PFSK-1 (cell line): ENCODE measurements around the gene HHIPL1.

Experiments
- FOXP2 ChIP-seq: optimal IDR thresholded peaks from 2 replicates; pipeline ENCODE3; 2011; ENCODE audit warnings: borderline replicate concordance, control low read depth, inconsistent platforms; ENCODE audit not compliant: insufficient read depth; ENCODE audit errors: extremely low read length, extremely low read depth
- POLR2AphosphoS5 ChIP-seq: IDR thresholded peaks from 2 replicates; pipeline ENCODE4 v1.6.1; 2012; ENCODE audit warnings: low read depth, mild to moderate bottlenecking, control low read depth, low read length, moderate library complexity
- REST ChIP-seq, 2 experiments: IDR thresholded peaks; 2 replicates each; pipeline versions ENCODE4 v1.6.1 to v1.8.0; 2011 to 2012; ENCODE audit warnings: low read depth in 2 of 2, low read length in 2 of 2, control low read depth in 1 of 2, inconsistent platforms in 1 of 2, mild to moderate bottlenecking in 1 of 2, moderate library complexity in 1 of 2; ENCODE audit not compliant: insufficient read depth in 1 of 2
- SIN3A ChIP-seq: IDR thresholded peaks from 2 replicates; pipeline ENCODE4 v1.6.1; 2012; ENCODE audit warnings: mild to moderate bottlenecking, low read length, moderate library complexity, borderline replicate concordance; ENCODE audit not compliant: insufficient read depth
- TAF1 ChIP-seq: IDR thresholded peaks from 2 replicates; pipeline ENCODE4 v1.6.1; 2012; ENCODE audit warnings: low read length, control low read depth, borderline replicate concordance; ENCODE audit not compliant: insufficient read depth

- TF ChIP-seq POLR2AphosphoS5 (no peak), TAF1 (no peak), SIN3A (no peak), FOXP2 (no peak), REST (IDR thresholded peaks at IDR 0.05; ENCODE audit: insufficient read depth in 1 of 2, low read depth in 2 of 2, low read length in 2 of 2) (no peak)
These were observed 7.2 kb downstream of the HHIPL1 start for GRCh38 chr14:99651953-99652746.
